Mesenchymal stem cell (in vitro differentiated cells and primary cell): ENCODE data around the gene TLR3.

Source experiments
- DNase-seq: peaks from one replicate; pipeline ENCODE4 v3.0.0-alpha.2; 2013
- H2AFZ ChIP-seq: one replicate; pipeline ENCODE4 v1.6.1; 2013; ENCODE audit warnings: low read depth, mild to moderate bottlenecking, control low read depth, inconsistent platforms, low read length, moderate library complexity
- H2AK5ac ChIP-seq: 2 replicates; pipeline ENCODE4 v1.6.1; 2013; ENCODE audit warnings: low read length, moderate library complexity, mild to moderate bottlenecking, inconsistent platforms; ENCODE audit not compliant: severe bottlenecking
- H2BK120ac ChIP-seq: one replicate; pipeline ENCODE4 v1.6.1; 2013; ENCODE audit warnings: low read depth, mild to moderate bottlenecking, inconsistent platforms, low read length, moderate library complexity
- H2BK12ac ChIP-seq, 2 experiments: one replicate each; pipeline ENCODE4 v1.6.1; 2013; ENCODE audit warnings: inconsistent platforms in 2 of 2, low read length in 2 of 2, mild to moderate bottlenecking in 2 of 2, moderate library complexity in 2 of 2, control low read depth in 1 of 2
- H2BK15ac ChIP-seq: one replicate; pipeline ENCODE4 v1.6.1; 2013; ENCODE audit warnings: mild to moderate bottlenecking, low read depth, inconsistent platforms; ENCODE audit not compliant: poor library complexity, severe bottlenecking
- H2BK5ac ChIP-seq: 2 replicates; pipeline ENCODE4 v1.6.1; 2013; ENCODE audit warnings: low read depth, mild to moderate bottlenecking, low read length, control low read depth, inconsistent platforms; ENCODE audit not compliant: poor library complexity, severe bottlenecking
- H3K14ac ChIP-seq, 2 experiments: one replicate each; pipeline ENCODE4 v1.6.1; 2013; ENCODE audit warnings: inconsistent platforms in 2 of 2, low read length in 2 of 2, control low read depth in 1 of 2, mild to moderate bottlenecking in 1 of 2, moderate library complexity in 1 of 2
- H3K18ac ChIP-seq, 2 experiments: one replicate each; pipeline ENCODE4 v1.6.1; 2013; ENCODE audit warnings: inconsistent platforms in 2 of 2, low read length in 2 of 2, control low read depth in 1 of 2, low read depth in 1 of 2, mild to moderate bottlenecking in 1 of 2
- H3K23ac ChIP-seq, 2 experiments: one replicate each; pipeline ENCODE4 v1.6.1; 2013; ENCODE audit warnings: inconsistent platforms in 2 of 2, low read length in 2 of 2, mild to moderate bottlenecking in 2 of 2, moderate library complexity in 2 of 2, control low read depth in 1 of 2
- H3K27ac ChIP-seq: 2 replicates; pipeline ENCODE4 v1.5.1; 2013; ENCODE audit warnings: mild to moderate bottlenecking, moderate library complexity, low read length, control low read depth, inconsistent platforms; ENCODE audit not compliant: poor library complexity, severe bottlenecking
- H3K27me3 ChIP-seq, 2 experiments: 2 replicates each; pipeline versions ENCODE4 v1.6.1 to v1.7.0; 2013; ENCODE audit warnings: low read length in 2 of 2, mild to moderate bottlenecking in 2 of 2, moderate library complexity in 2 of 2, control low read depth in 1 of 2, inconsistent platforms in 1 of 2; ENCODE audit not compliant: control insufficient read depth in 1 of 2, insufficient read depth in 1 of 2
- H3K36me3 ChIP-seq, 2 experiments: 2 replicates each; pipeline versions ENCODE4 v1.6.1 to v1.7.0; 2013; ENCODE audit warnings: low read length in 2 of 2, control low read depth in 1 of 2, inconsistent platforms in 1 of 2, low read depth in 1 of 2, mild to moderate bottlenecking in 1 of 2; ENCODE audit not compliant: insufficient read depth in 2 of 2, control insufficient read depth in 1 of 2
- H3K4ac ChIP-seq, 2 experiments: one replicate each; pipeline ENCODE4 v1.6.1; 2013; ENCODE audit warnings: inconsistent platforms in 2 of 2, low read length in 2 of 2, mild to moderate bottlenecking in 2 of 2, moderate library complexity in 2 of 2, control low read depth in 1 of 2, low read depth in 1 of 2
- H3K4me1 ChIP-seq: 2 replicates; pipeline ENCODE4 v1.6.1; 2013; ENCODE audit warnings: low read depth, low read length, control low read depth; ENCODE audit not compliant: control insufficient read depth, insufficient read depth
- H3K4me2 ChIP-seq: 2 replicates; pipeline ENCODE4 v1.6.1; 2013; ENCODE audit warnings: low read length, mild to moderate bottlenecking, inconsistent platforms; ENCODE audit not compliant: poor library complexity, severe bottlenecking
- H3K4me3 ChIP-seq, 2 experiments: 2 replicates each; pipeline versions ENCODE4 v1.5.1 to v1.7.0; 2013; ENCODE audit warnings: low read length in 2 of 2, mild to moderate bottlenecking in 2 of 2, control low read depth in 1 of 2, low read depth in 1 of 2; ENCODE audit not compliant: insufficient read depth in 1 of 2
- H3K79me1 ChIP-seq: replicated peaks from 2 replicates; pipeline ENCODE4 v1.6.1; 2013; ENCODE audit warnings: mild to moderate bottlenecking, control low read depth, low read length, inconsistent platforms; ENCODE audit not compliant: poor library complexity, severe bottlenecking
- H3K9ac ChIP-seq: 2 replicates; pipeline ENCODE4 v1.7.0; 2013; ENCODE audit warnings: mild to moderate bottlenecking, low read length, moderate library complexity
- H3K9me3 ChIP-seq: 2 replicates; pipeline ENCODE4 v1.7.0; 2013; ENCODE audit warnings: mild to moderate bottlenecking, low read length; ENCODE audit not compliant: control insufficient read depth
- H4K8ac ChIP-seq: one replicate; pipeline ENCODE4 v1.6.1; 2013; ENCODE audit warnings: inconsistent platforms, mild to moderate bottlenecking, low read length, moderate library complexity
- H4K91ac ChIP-seq: one replicate; pipeline ENCODE4 v1.6.1; 2013; ENCODE audit warnings: mild to moderate bottlenecking, low read length, inconsistent platforms
- WGBS: methylation state at CpG from one replicate; pipeline ENCODE4 v1.1.7; 2013; ENCODE audit warnings: mixed read lengths; 5-methylcytosine and 5-hydroxymethylcytosine counted together

TLR3 gene

GRCh38 chr4:186061921-186062320 is 7.0 kb upstream of the TLR3 start:
- H3K18ac ChIP-seq = no peak overlapping the region
- H3K36me3 ChIP-seq = no peaks in the 10 kb centered on the region
- H3K23ac ChIP-seq = no peak overlapping the region
- H3K14ac ChIP-seq = no peak overlapping the region
- 80% methylated on average over 2 of the region's 4 CpGs for WGBS
- no peak overlapping the region for H3K4me3 ChIP-seq
- H2BK15ac ChIP-seq = no peak overlapping the region
- H3K9ac ChIP-seq = no peak overlapping the region
- H3K4me2 ChIP-seq = no peak overlapping the region
- H3K4me1 ChIP-seq = no peaks in the 10 kb centered on the region
- no peak overlapping the region for H2AK5ac ChIP-seq
- H3K4ac ChIP-seq = no peak overlapping the region
- no peak overlapping the region for H3K27ac ChIP-seq
- H2BK120ac ChIP-seq = no peak overlapping the region
- H2AFZ ChIP-seq = no peak overlapping the region
- no peak overlapping the region for H2BK12ac ChIP-seq
- H4K91ac ChIP-seq = no peak overlapping the region
- no peaks in the 10 kb centered on the region for H3K27me3 ChIP-seq
- H2BK5ac ChIP-seq = no peak overlapping the region
- H4K8ac ChIP-seq = no peak overlapping the region
- no peaks in the 10 kb centered on the region for H3K9me3 ChIP-seq
- H3K79me1 ChIP-seq = no peaks in the 10 kb centered on the region
- DNase-seq = no peak

- no peaks in the 10 kb centered on the region for H3K36me3 ChIP-seq
- no peaks in the 10 kb centered on the region for H3K27me3 ChIP-seq
- H3K4me3 ChIP-seq = peak overlapping the region in 1 of 2 experiments; percentile 79
- H3K4me1 ChIP-seq = no peaks in the 10 kb centered on the region
- no peak overlapping the region for H3K4ac ChIP-seq
- H2AK5ac ChIP-seq = no peak overlapping the region
- H2BK12ac ChIP-seq = no peak overlapping the region
- 77% methylated on average over 8 of the region's 9 CpGs for WGBS
- peak overlapping the region; percentile 88 for H3K9ac ChIP-seq
- H3K4me2 ChIP-seq = no peak overlapping the region
- H3K14ac ChIP-seq = no peak overlapping the region
- H4K91ac ChIP-seq = no peak overlapping the region
- H4K8ac ChIP-seq = no peak overlapping the region
- H2AFZ ChIP-seq = peak overlapping the region; percentile 62
- no peak overlapping the region for H3K23ac ChIP-seq
- peak; percentile 39 for DNase-seq
- no peak overlapping the region for H2BK5ac ChIP-seq
- H3K9me3 ChIP-seq = no peaks in the 10 kb centered on the region
- no peak overlapping the region for H2BK120ac ChIP-seq
- no peak overlapping the region for H3K18ac ChIP-seq
- no peak overlapping the region for H2BK15ac ChIP-seq
- no peak overlapping the region for H3K27ac ChIP-seq
- peaks cover 8% of the 10 kb centered on the region for H3K79me1 ChIP-seq
These were observed 1.1 kb upstream of the TLR3 start for GRCh38 chr4:186067757-186068385.

DNA sequence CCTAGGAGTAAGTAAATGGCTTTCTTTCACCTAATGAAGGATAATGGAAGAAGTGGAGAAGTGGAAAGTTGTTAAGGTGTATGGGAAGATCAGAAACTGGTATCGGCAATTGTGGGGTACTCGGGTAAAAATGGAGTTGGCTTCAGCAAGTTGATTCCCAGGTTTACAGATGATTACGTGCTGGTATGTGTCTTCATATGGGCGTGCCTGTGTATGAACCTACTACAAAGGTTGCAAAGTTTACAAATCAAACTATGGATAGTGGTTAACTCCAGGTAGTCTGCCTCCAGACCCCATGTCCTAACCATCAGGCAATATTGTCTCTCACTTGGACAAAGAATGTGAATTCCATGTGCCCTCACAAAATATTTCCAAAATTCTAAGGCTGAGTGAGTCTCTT is 773 bp downstream of the TLR3 start:
- Histone ChIP-seq H4K8ac (peak overlapping the region; percentile 57), H3K36me3 (no peaks in the 10 kb centered on the region), H2BK5ac (no peak overlapping the region), H4K91ac (no peak overlapping the region), H3K9ac (peak overlapping the region; percentile 88), H3K4me2 (peak overlapping the region; percentile 20), H2AFZ (no peak overlapping the region), H3K14ac (no peak overlapping the region), H3K27me3 (no peaks in the 10 kb centered on the region), H2BK120ac (no peak overlapping the region), H3K4ac (no peak overlapping the region), H2AK5ac (no peak overlapping the region), H3K23ac (no peak overlapping the region), H2BK12ac (no peak overlapping the region), H3K4me1 (no peaks in the 10 kb centered on the region), H3K4me3 (peak overlapping the region in 1 of 2 experiments; percentile 79), H3K27ac (no peak overlapping the region), H3K79me1 (peaks cover 8% of the 10 kb centered on the region), H3K18ac (no peak overlapping the region), H2BK15ac (peak overlapping the region; percentile 15), H3K9me3 (no peaks in the 10 kb centered on the region)
- 91% methylated on average over 4 of the region's 4 CpGs for WGBS
- DNase-seq = no peak

DNA sequence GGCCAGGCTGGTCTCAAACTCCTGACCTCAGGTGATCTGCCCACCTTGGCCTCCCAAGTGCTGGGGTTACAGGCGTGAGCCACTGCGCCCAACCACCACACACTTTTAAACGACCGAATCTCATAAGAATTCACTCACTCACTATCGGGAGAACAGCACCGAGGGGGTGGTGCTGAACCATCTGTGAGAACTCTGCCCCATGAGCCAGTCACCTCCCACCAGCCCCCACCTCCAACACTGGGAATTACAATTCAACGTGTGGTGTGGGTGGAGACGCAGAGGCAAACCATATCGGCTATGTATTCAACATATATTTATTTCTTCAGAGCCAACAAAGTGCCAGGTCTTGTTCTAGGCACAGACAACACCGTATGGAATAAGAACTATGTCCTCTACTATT is 3.6 kb downstream of the TLR3 start:
- 99% methylated on average over 9 of the region's 10 CpGs for WGBS

More for the DNA sequence above, 3.6 kb downstream of the TLR3 start:
- H3K18ac ChIP-seq = no peak overlapping the region
- H4K91ac ChIP-seq = no peak overlapping the region
- no peak overlapping the region for H2BK12ac ChIP-seq
- H4K8ac ChIP-seq = no peak overlapping the region
- no peak overlapping the region for H3K4me2 ChIP-seq
- no peaks in the 10 kb centered on the region for H3K4me1 ChIP-seq
- H2BK120ac ChIP-seq = no peak overlapping the region
- DNase-seq = no peak
- H3K9ac ChIP-seq = no peak overlapping the region
- no peak overlapping the region for H3K4ac ChIP-seq
- no peak overlapping the region for H3K14ac ChIP-seq
- H3K27me3 ChIP-seq = no peaks in the 10 kb centered on the region
- H3K23ac ChIP-seq = no peak overlapping the region
- H3K4me3 ChIP-seq = no peak overlapping the region
- no peak overlapping the region for H2AFZ ChIP-seq
- H3K9me3 ChIP-seq = no peaks in the 10 kb centered on the region
- H2BK15ac ChIP-seq = no peak overlapping the region
- no peak overlapping the region for H3K27ac ChIP-seq
- H3K79me1 ChIP-seq = peaks cover 8% of the 10 kb centered on the region
- no peak overlapping the region for H2AK5ac ChIP-seq
- no peaks in the 10 kb centered on the region for H3K36me3 ChIP-seq
- no peak overlapping the region for H2BK5ac ChIP-seq
